Astrocyte (in vitro differentiated cells and primary cell): ENCODE data around the gene PCK1. TPM values are rescaled to one million over a fixed set of nuclear protein-coding genes. Genes with fewer than 3 reads are reported as not detected.

Experiments used
- DNase-seq: peaks from one replicate; pipeline ENCODE4 v3.0.0-alpha.2; 2010; ENCODE audit warnings: low read depth
- FAIRE-seq: peaks from 2 replicates; lab custom pipeline; 2011; peaks lifted over from hg19 to GRCh38; lab: Jason Lieb, UNC
- H2AFZ ChIP-seq: 2 replicates; pipeline ENCODE4 v1.6.0; 2012; ENCODE audit warnings: low read depth, low read length, inconsistent platforms
- H3K27ac ChIP-seq: 2 replicates; pipeline ENCODE4 v1.5.1; 2011; ENCODE audit warnings: low read depth, low read length, inconsistent platforms
- H3K27me3 ChIP-seq: 2 replicates; pipeline ENCODE4 v1.6.0; 2011; ENCODE audit warnings: low read length, inconsistent platforms; ENCODE audit not compliant: insufficient read depth
- H3K36me3 ChIP-seq: 2 replicates; pipeline ENCODE4 v1.5.1; 2011; ENCODE audit warnings: low read length, inconsistent platforms; ENCODE audit not compliant: insufficient read depth
- H3K4me1 ChIP-seq: 2 replicates; pipeline ENCODE4 v1.5.1; 2011; ENCODE audit warnings: low read length, inconsistent platforms; ENCODE audit not compliant: insufficient read depth
- H3K4me2 ChIP-seq: 2 replicates; pipeline ENCODE4 v1.6.0; 2012; ENCODE audit warnings: low read length, inconsistent platforms
- H3K4me3 ChIP-seq: 2 replicates; pipeline ENCODE4 v1.5.1; 2011; ENCODE audit warnings: low read depth, mild to moderate bottlenecking, low read length, inconsistent platforms; ENCODE audit not compliant: insufficient read depth
- H3K79me2 ChIP-seq: 2 replicates; pipeline ENCODE4 v1.6.0; 2012; ENCODE audit warnings: mild to moderate bottlenecking, low read length, inconsistent platforms; ENCODE audit not compliant: insufficient read depth
- H3K9ac ChIP-seq: 2 replicates; pipeline ENCODE4 v1.6.0; 2012; ENCODE audit warnings: mild to moderate bottlenecking, low read length, inconsistent platforms
- H3K9me3 ChIP-seq: 2 replicates; pipeline ENCODE4 v1.5.1; 2012; ENCODE audit warnings: low read depth, mild to moderate bottlenecking, low read length, inconsistent platforms; ENCODE audit not compliant: insufficient read depth
- H4K20me1 ChIP-seq: 2 replicates; pipeline ENCODE4 v1.6.0; 2012; ENCODE audit warnings: low read length, inconsistent platforms; ENCODE audit not compliant: insufficient read depth
- H3K27ac Mint-ChIP-seq: one replicate; pipeline ENCODE4 v1.8.0; 2021; ENCODE audit warnings: mild to moderate bottlenecking, mixed read lengths; ENCODE audit not compliant: unreplicated experiment
- H3K27me3 Mint-ChIP-seq: one replicate; pipeline ENCODE4 v1.8.0; 2021; ENCODE audit warnings: low read depth, mixed read lengths; ENCODE audit not compliant: unreplicated experiment
- H3K36me3 Mint-ChIP-seq: one replicate; pipeline ENCODE4 v1.8.0; 2021; ENCODE audit warnings: low read depth, mixed read lengths; ENCODE audit not compliant: unreplicated experiment
- H3K4me1 Mint-ChIP-seq: one replicate; pipeline ENCODE4 v1.8.0; 2021; ENCODE audit warnings: low read depth, mixed read lengths; ENCODE audit not compliant: unreplicated experiment
- H3K4me3 Mint-ChIP-seq: one replicate; pipeline ENCODE4 v1.8.0; 2021; ENCODE audit warnings: mild to moderate bottlenecking, moderate library complexity, mixed read lengths; ENCODE audit not compliant: unreplicated experiment
- H3K9me3 Mint-ChIP-seq: one replicate; pipeline ENCODE4 v1.8.0; 2021; ENCODE audit warnings: mild to moderate bottlenecking, mixed read lengths; ENCODE audit not compliant: unreplicated experiment
- EZH2 ChIP-seq: IDR thresholded peaks from 2 replicates; pipeline ENCODE4 v1.6.1; 2012; ENCODE audit warnings: mild to moderate bottlenecking, low read length, inconsistent platforms; ENCODE audit not compliant: insufficient read depth
- total RNA-seq: library from RNA; stranded (reverse); gene quantifications from 2 replicates; pipeline ENCODE4 v1.2.1, GENCODE V29; 2021
- TF ChIP-seq, protein P1 (sequence below): IDR thresholded peaks from 2 replicates; pipeline ENCODE4 v1.5.1; 2011; ENCODE audit warnings: low read depth, mild to moderate bottlenecking, inconsistent platforms, low read length, moderate library complexity; ENCODE audit not compliant: insufficient read depth

Gene PCK1
- total RNA-seq, 1 donor from 2014 or later = not detected

GRCh38 chr20:57615445-57615811 lies 54.5 kb downstream of the PCK1 start:
- FAIRE-seq = no peak
- Mint-ChIP-seq H3K36me3 (no peaks in the 10 kb centered on the region), H3K27ac (no peak overlapping the region), H3K9me3 (peaks cover 4% of the 10 kb centered on the region), H3K4me1 (peaks cover 2% of the 10 kb centered on the region), H3K27me3 (peaks cover 47% of the 10 kb centered on the region), H3K4me3 (no peak overlapping the region)
- Histone ChIP-seq H3K36me3 (no peaks in the 10 kb centered on the region), H3K27ac (no peak overlapping the region), H3K9me3 (no peaks in the 10 kb centered on the region), H3K4me2 (no peak overlapping the region), H3K4me3 (no peak overlapping the region), H3K4me1 (no peaks in the 10 kb centered on the region), H3K79me2 (no peaks in the 10 kb centered on the region), H2AFZ (no peak overlapping the region), H4K20me1 (no peaks in the 10 kb centered on the region), H3K9ac (no peak overlapping the region), H3K27me3 (peaks cover 7% of the 10 kb centered on the region)
- DNase-seq = no peak
- no peak for TF ChIP-seq EZH2
- TF ChIP-seq, protein P1, sequence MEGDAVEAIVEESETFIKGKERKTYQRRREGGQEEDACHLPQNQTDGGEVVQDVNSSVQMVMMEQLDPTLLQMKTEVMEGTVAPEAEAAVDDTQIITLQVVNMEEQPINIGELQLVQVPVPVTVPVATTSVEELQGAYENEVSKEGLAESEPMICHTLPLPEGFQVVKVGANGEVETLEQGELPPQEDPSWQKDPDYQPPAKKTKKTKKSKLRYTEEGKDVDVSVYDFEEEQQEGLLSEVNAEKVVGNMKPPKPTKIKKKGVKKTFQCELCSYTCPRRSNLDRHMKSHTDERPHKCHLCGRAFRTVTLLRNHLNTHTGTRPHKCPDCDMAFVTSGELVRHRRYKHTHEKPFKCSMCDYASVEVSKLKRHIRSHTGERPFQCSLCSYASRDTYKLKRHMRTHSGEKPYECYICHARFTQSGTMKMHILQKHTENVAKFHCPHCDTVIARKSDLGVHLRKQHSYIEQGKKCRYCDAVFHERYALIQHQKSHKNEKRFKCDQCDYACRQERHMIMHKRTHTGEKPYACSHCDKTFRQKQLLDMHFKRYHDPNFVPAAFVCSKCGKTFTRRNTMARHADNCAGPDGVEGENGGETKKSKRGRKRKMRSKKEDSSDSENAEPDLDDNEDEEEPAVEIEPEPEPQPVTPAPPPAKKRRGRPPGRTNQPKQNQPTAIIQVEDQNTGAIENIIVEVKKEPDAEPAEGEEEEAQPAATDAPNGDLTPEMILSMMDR = no peak

GRCh38 chr20:57616143-57616951 lies 55.4 kb downstream of the PCK1 start:
- Mint-ChIP-seq H3K9me3 (peaks cover 4% of the 10 kb centered on the region), H3K4me3 (no peak overlapping the region), H3K27me3 (peaks cover 47% of the 10 kb centered on the region), H3K4me1 (peaks cover 2% of the 10 kb centered on the region), H3K27ac (no peak overlapping the region), H3K36me3 (no peaks in the 10 kb centered on the region)
- TF ChIP-seq, protein P1 = no peak
- TF ChIP-seq EZH2 = no peak
- Histone ChIP-seq H3K4me2 (no peak overlapping the region), H3K9me3 (no peaks in the 10 kb centered on the region), H3K27me3 (peaks cover 7% of the 10 kb centered on the region), H3K4me3 (no peak overlapping the region), H3K27ac (no peak overlapping the region), H3K36me3 (no peaks in the 10 kb centered on the region), H2AFZ (no peak overlapping the region), H3K4me1 (no peaks in the 10 kb centered on the region), H3K9ac (no peak overlapping the region), H3K79me2 (no peaks in the 10 kb centered on the region), H4K20me1 (no peaks in the 10 kb centered on the region)
- DNase-seq (no peak), FAIRE-seq (no peak)
